Thoracic aorta (tissue), 2 donors: ENCODE results near the gene RBFOX1. TPM values are rescaled to one million over a fixed set of nuclear protein-coding genes. Genes with fewer than 3 reads are reported as not detected.

Experiments used
- ATAC-seq: fragments of 150-250 bp; one replicate; pipeline ENCODE4 v1.8.0; 2017; ENCODE audit warnings: low read depth; ENCODE audit not compliant: insufficient number of reproducible peaks, low FRiP score
- DNase-seq: peaks from one replicate; pipeline ENCODE4 v3.0.0-alpha.2; 2020; ENCODE audit warnings: low spot score
- H3K27ac ChIP-seq, 2 donors: fragments of 200-600 bp; sonication (generic); 1 replicate in 1 of 2; 2 replicates in 1 of 2; pipeline ENCODE4 v1.5.1; 2016; ENCODE audit warnings: mild to moderate bottlenecking in 2 of 2, moderate library complexity in 2 of 2
- H3K27me3 ChIP-seq: fragments of 200-600 bp; sonication (generic); replicated peaks from 2 replicates; pipeline ENCODE4 v1.6.0; 2016; ENCODE audit warnings: mild to moderate bottlenecking; ENCODE audit not compliant: insufficient read depth
- H3K36me3 ChIP-seq: fragments of 200-600 bp; sonication (generic); one replicate; pipeline ENCODE4 v1.5.1; 2016
- H3K4me1 ChIP-seq, 2 donors: fragments of 200-600 bp; sonication (generic); 1 replicate in 1 of 2; 2 replicates in 1 of 2; pipeline versions ENCODE4 v1.5.1 to v1.6.0; 2016; ENCODE audit warnings: low read depth in 2 of 2, mild to moderate bottlenecking in 1 of 2; ENCODE audit not compliant: control insufficient read depth in 1 of 2
- H3K4me3 ChIP-seq: fragments of 200-600 bp; sonication (generic); 2 replicates; pipeline ENCODE4 v1.5.1; 2016; ENCODE audit warnings: mild to moderate bottlenecking
- H3K9me3 ChIP-seq: fragments of 200-600 bp; sonication (generic); 2 replicates; pipeline ENCODE4 v1.5.1; 2016
- total RNA-seq, 2 donors: library from RNA; depleted of rRNA; stranded (reverse); fragments of >200 nt; gene quantifications; one replicate each; pipeline versions ENCODE4 v1.1.0 to v1.2.3, GENCODE V29; 2016
- TF ChIP-seq, protein P1 (sequence below): fragments of 200-600 bp; sonication (generic); IDR thresholded peaks from one replicate; pipeline ENCODE4 v1.5.1; 2019; ENCODE audit warnings: antibody characterized with exemption

The RBFOX1 gene
- total RNA-seq, 2 donors from 2014 or later: not detected

DNA sequence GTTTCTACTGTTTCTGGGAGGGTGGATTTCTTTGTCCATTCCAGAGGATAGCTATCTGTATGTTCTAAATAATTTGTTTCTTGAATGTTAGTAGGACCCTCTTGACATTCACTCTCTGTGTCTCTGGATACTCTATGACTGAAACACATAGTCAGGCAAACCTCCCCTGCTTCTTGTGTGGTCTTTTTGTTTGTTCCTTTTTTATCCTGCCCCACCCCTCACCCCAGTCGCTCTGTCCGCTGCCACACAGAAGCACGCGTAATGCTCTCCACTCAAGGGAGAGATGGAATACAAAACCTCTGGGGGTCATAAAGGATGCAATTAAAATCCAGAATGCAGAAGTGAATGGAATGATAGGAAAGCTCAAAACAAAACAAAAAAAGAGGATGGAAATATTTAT lies 253.1 kb downstream of the RBFOX1 start:
- Histone ChIP-seq H3K27ac (no peak overlapping the region), H3K4me1 (no peaks in the 10 kb centered on the region), H3K27me3 (no peaks in the 10 kb centered on the region), H3K4me3 (no peak overlapping the region), H3K9me3 (no peaks in the 10 kb centered on the region), H3K36me3 (no peaks in the 10 kb centered on the region)
- ATAC-seq: no peak
- DNase-seq: no peak
- TF ChIP-seq, protein P1, sequence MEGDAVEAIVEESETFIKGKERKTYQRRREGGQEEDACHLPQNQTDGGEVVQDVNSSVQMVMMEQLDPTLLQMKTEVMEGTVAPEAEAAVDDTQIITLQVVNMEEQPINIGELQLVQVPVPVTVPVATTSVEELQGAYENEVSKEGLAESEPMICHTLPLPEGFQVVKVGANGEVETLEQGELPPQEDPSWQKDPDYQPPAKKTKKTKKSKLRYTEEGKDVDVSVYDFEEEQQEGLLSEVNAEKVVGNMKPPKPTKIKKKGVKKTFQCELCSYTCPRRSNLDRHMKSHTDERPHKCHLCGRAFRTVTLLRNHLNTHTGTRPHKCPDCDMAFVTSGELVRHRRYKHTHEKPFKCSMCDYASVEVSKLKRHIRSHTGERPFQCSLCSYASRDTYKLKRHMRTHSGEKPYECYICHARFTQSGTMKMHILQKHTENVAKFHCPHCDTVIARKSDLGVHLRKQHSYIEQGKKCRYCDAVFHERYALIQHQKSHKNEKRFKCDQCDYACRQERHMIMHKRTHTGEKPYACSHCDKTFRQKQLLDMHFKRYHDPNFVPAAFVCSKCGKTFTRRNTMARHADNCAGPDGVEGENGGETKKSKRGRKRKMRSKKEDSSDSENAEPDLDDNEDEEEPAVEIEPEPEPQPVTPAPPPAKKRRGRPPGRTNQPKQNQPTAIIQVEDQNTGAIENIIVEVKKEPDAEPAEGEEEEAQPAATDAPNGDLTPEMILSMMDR: no peak

DNA sequence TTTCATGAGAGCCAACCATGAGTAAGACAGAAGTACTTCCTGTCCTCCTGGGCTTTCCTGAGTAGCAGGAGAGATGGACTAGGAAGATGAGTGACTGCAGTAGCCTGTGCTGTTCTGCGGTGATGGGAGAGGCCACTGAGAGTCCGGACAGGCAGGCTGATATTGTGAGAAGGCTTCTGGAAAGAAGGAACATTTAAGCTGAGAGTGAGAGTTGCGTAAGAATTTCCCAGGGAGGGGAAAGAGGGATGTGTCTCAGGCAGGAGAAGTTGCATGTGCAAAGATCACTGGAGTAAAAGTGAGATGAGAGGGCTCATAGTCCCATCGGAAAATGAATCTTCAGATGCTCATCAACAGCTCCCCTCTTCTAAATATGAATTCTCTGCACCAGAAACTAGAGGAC lies 258.3 kb downstream of the RBFOX1 start:
- no peak for ATAC-seq
- TF ChIP-seq, protein P1: no peak
- Histone ChIP-seq H3K27me3 (no peaks in the 10 kb centered on the region), H3K36me3 (no peaks in the 10 kb centered on the region), H3K4me1 (no peaks in the 10 kb centered on the region), H3K4me3 (no peak overlapping the region), H3K9me3 (no peaks in the 10 kb centered on the region), H3K27ac (no peak overlapping the region)
- no peak for DNase-seq

DNA sequence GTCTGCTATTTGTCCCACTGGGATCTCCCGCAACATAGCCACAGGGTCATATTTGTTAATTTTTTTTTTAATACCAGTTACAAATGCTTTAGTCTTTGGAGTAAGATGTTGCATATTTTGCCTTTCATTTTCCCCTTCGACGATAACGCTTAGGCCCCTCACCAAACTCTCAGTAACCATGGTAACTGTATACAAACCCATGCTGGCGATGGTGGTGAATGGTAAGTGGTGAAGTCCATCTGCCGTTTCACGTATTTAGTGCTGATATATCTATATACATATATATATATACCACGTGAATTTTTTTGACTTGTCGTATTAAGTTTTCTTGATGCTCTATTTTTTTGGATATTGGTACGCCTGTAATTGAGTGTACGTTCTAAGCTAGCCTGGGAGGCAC lies 263.7 kb downstream of the RBFOX1 start:
- no peak overlapping the region for H3K4me3 ChIP-seq
- no peak for DNase-seq
- TF ChIP-seq, protein P1: no peak
- no peak for ATAC-seq
- H3K4me1 ChIP-seq: no peaks in the 10 kb centered on the region
- no peaks in the 10 kb centered on the region for H3K36me3 ChIP-seq
- H3K9me3 ChIP-seq: no peaks in the 10 kb centered on the region
- H3K27ac ChIP-seq: no peak overlapping the region
- H3K27me3 ChIP-seq: no peaks in the 10 kb centered on the region

DNA sequence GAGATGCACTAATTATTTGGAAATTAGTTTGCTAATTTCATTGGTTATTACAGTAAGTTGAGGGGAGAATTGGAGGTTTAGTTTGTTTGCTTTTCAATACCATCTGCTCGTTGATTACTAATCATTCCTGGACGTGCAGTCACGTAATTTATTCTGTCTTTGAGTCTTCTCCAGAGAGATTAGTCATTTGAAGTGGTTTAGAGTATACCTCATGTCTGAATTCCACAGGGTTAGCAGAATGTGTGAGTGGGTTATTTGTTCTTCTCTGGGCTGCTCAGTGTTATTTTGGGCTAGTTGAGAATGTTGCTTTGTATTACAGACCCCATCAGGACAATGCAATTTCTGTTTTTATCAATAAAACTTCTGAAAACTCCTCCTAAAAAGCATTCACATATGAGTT lies 265.0 kb downstream of the RBFOX1 start:
- ATAC-seq: no peak
- H3K36me3 ChIP-seq: no peaks in the 10 kb centered on the region
- H3K9me3 ChIP-seq: no peaks in the 10 kb centered on the region
- no peak overlapping the region for H3K27ac ChIP-seq
- no peaks in the 10 kb centered on the region for H3K27me3 ChIP-seq
- no peak for DNase-seq
- TF ChIP-seq, protein P1: no peak
- no peak overlapping the region for H3K4me3 ChIP-seq
- H3K4me1 ChIP-seq: no peaks in the 10 kb centered on the region

DNA sequence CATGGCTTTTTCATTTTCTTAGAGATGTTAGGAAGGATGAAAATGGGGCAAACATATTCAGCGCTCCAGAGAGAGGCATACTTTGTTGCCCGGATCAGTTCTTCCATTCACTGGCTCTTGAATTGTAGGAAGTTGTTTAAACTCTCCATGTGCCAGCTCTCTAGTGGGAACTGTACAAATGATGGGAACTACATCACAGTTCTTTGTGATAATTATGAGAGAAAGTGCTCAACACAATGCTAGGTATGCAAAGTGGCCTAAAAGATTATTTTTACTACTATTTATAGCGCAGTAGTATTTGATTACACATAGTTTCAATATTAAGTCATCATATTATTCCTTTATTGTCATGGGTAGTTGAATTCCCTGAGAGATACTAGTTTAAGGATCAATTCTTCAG lies 268.5 kb downstream of the RBFOX1 start:
- Histone ChIP-seq H3K27me3 (no peaks in the 10 kb centered on the region), H3K36me3 (no peaks in the 10 kb centered on the region), H3K27ac (no peak overlapping the region), H3K9me3 (no peaks in the 10 kb centered on the region), H3K4me1 (no peaks in the 10 kb centered on the region), H3K4me3 (no peak overlapping the region)
- DNase-seq (no peak), ATAC-seq (no peak)
- TF ChIP-seq, protein P1: no peak
